GM21528 (cell line): Measurements from ENCODE around the gene ATG5.

Source experiments
- ATAC-seq: cut with Tn5 transposase; IDR thresholded peaks from one replicate; pipeline ENCODE4 v1.9.1; 2021; ENCODE audit warnings: mild to moderate bottlenecking, moderate library complexity; ENCODE audit not compliant: unreplicated experiment, low FRiP score

ATG5 gene

GRCh38 chr6:106227612-106228507, 97.7 kb downstream of the ATG5 start:
- ATAC-seq: no peak

- ATAC-seq: no peak
These were observed 98.9 kb downstream of the ATG5 start for GRCh38 chr6:106226676-106227075.

GRCh38 chr6:106225581-106225980, 100.0 kb downstream of the ATG5 start:
- ATAC-seq: no peak

- ATAC-seq: no peak
These were observed 102.1 kb downstream of the ATG5 start for GRCh38 chr6:106223300-106223930.

- ATAC-seq: peak; percentile 47
These were observed 105.1 kb downstream of the ATG5 start for GRCh38 chr6:106220485-106220884.

- no peak for ATAC-seq
These were observed 109.0 kb downstream of the ATG5 start for GRCh38 chr6:106216527-106216926.

GRCh38 chr6:106215608-106216007, 110.0 kb downstream of the ATG5 start:
- ATAC-seq: no peak

- ATAC-seq: no peak
These were observed 111.0 kb downstream of the ATG5 start for GRCh38 chr6:106214531-106214930.

GRCh38 chr6:106213660-106214289, 111.8 kb downstream of the ATG5 start:
- no peak for ATAC-seq

- no peak for ATAC-seq
These were observed 113.0 kb downstream of the ATG5 start for GRCh38 chr6:106212576-106212975.

- no peak for ATAC-seq
These were observed 118.7 kb downstream of the ATG5 start for GRCh38 chr6:106206905-106207304.

- ATAC-seq: no peak
These were observed 120.6 kb downstream of the ATG5 start for GRCh38 chr6:106204961-106205360.

GRCh38 chr6:106199998-106200397, 125.6 kb downstream of the ATG5 start:
- ATAC-seq: no peak

- no peak for ATAC-seq
These were observed 126.2 kb downstream of the ATG5 start for GRCh38 chr6:106199331-106199730.

GRCh38 chr6:106197441-106197840, 128.1 kb downstream of the ATG5 start:
- ATAC-seq: no peak

GRCh38 chr6:106194949-106195921, 130.3 kb downstream of the ATG5 start:
- ATAC-seq: no peak

GRCh38 chr6:106192824-106193223, 132.7 kb downstream of the ATG5 start:
- no peak for ATAC-seq

- no peak for ATAC-seq
These were observed 137.3 kb downstream of the ATG5 start for GRCh38 chr6:106188104-106188794.

- ATAC-seq: no peak
These were observed 138.1 kb downstream of the ATG5 start for GRCh38 chr6:106187424-106187982.
